Right ventricle myocardium inferior (tissue), 1 donor: Measurements from ENCODE around the gene WDR33. TPM values are rescaled to one million over a fixed set of nuclear protein-coding genes. Genes with fewer than 3 reads are reported as not detected.
"Not testable (repeated sequence)": the region's sequence is repeated elsewhere in the genome, so short reads cannot be mapped to it uniquely, and the experiment has no call there.

Source experiments
- ATAC-seq: fragments of 200-7000 bp; cut with Tn5 transposase; one replicate; pipeline ENCODE4 v1.9.1; 2020; ENCODE audit warnings: mild to moderate bottlenecking, moderate library complexity
- DNase-seq: peaks from one replicate; pipeline ENCODE4 v3.0.0; 2021; ENCODE audit errors: missing footprints
- intact Hi-C: fragments of 100-400 bp; cut with DNase I; formaldehyde crosslinking; loops from one replicate; pipeline ENCODE4 v1.11.0; 2022
- total RNA-seq: library from RNA; stranded (reverse); fragmentation: NEBNext Ultra II Directional; extraction: Animal tissue kit (Norgen Biotek cat#: 25700); gene quantifications from one replicate; pipeline ENCODE4 v1.2.1, GENCODE V29; 2021
- donor health status: DM: no; HTN: yes; CAD: no; lungs with severe emphysema.

WDR33 gene
- total RNA-seq, 1 donor from 2014 or later = 42.7 TPM

DNA sequence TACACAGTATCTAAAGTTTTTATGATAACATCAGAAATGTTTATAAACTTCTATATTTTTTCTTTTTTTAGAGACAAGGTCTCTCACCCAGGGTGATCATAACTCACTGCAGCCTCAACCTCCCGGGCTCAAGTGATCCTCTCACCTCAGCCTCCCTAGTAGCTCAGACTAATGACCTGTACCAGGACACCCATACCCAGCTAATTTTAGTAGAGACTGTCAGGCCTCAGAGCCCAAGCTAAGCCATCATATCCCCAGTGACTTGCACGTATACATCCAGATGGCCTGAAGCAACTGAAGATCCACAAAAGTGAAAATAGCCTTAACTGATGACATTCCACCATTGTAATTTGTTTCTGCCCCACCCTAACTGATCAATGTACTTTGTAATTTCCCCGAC is 1.5 kb upstream of the WDR33 start:
- intact Hi-C loops = loop anchor here (5.0 kb wide), 1 partner anchor 90 kb away; no protein-coding TSS in a partner anchor
- ATAC-seq, DNase-seq: not testable (repeated sequence)

DNA sequence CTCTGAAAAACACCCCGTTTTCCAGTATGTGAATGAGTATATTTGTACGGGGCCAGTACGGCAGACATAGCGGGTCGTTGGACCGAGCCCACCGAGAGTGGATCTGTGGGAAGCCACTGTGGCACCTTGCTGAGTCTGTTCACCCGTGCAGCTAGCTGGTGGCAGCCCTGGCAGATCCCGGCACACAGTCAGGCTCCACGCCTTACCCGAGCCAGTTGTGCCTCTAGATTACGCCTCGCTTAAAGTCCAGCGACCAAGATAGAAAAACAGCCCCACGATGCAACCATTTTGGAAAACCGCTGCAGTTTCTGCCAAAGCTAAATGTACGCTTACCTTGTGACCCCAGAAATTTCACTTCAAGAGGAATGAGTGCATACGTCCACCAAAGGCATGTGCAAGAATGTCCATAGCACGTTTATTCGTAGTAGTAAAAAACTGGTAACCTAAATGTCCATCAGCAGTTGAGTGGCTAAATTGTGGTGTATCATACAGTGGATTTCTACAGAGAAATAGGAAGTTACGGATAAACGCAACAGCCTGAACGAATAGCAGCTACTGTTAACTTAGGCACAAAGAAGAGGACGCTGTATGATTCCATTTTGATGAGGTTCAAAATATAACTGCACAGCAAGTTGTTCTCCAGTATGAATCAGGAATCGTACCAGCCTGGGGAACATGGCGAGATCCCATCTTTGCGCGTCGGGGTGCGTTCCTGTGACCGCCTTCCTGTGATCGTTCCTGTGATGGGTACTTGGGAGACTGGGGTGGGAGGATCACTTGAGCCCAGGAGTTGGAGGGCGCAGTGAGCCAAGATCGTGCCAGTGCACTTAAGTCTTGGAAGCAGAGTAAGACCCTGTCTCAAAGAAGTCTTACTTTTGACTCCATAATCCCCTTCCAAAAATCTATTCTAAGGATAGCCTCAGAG is 688 bp upstream of the WDR33 start:
- intact Hi-C loops = loop anchor here (2.0 to 5.0 kb wide), 2 partner anchors 89 to 111 kb away; partner anchors contain the start of gene SFT2D3
- DNase-seq (peak; percentile 65), ATAC-seq (peak; percentile 23)

DNA sequence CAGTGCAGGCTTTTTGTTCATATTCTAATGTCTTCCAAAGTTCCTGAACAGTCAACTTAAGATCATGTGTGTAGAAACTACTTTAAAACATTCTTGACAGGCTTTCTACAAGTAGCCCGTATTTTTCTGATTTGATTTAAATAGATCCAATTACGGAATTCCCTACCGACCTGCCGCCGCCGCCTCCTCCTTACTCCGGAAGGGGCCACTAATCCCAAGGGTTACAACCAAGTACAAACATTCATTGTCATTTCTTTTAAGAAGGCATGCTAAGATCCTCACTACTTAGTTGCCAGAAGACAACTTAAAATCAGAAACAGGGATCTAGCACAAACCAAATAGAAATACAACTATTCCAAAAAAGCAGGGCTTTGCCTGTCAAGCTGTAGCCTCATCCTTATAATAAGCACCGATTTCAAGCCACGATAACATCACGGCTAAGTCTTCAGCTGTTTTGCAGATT is 784 bp downstream of the WDR33 start:
- ATAC-seq = no peak
- no peak for DNase-seq
- intact Hi-C loops = loop anchor here (2.0 to 5.0 kb wide), 2 partner anchors 88 to 109 kb away; partner anchors contain the start of gene SFT2D3

DNA sequence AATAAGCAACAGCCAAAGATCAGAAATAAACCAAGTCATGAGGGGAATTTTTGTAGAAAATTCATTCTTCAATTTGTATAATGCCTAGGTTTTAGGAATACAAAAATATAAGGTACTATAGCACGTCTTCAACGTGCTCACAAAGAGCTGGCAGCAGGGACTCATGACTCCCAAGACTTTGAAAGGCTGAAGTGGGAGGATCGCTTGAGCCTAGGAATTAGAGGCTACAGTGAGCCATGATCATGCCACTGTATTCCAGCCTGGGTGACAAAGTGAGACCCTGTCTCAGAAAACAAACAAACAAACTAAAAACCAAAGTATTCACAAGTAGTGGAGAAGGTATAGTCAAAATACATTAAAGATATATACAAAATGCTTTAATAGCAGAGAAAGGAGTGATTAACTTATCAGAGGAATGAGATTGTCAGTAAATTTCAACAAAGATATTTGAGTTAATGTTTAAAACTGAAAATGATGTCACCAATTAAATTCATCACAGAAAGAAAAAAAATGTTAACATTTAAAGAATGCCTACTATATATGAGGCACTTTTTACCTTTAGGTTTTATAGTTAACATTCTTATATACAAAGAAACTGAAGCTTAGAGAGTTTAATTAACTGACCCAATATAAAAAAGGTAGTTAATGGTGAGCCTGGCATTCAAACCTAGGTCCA is 3.2 kb downstream of the WDR33 start:
- DNase-seq (no peak), ATAC-seq (no peak)
- intact Hi-C loops = loop anchor here (5.0 kb wide), 1 partner anchor 216 kb away; no protein-coding TSS in a partner anchor

DNA sequence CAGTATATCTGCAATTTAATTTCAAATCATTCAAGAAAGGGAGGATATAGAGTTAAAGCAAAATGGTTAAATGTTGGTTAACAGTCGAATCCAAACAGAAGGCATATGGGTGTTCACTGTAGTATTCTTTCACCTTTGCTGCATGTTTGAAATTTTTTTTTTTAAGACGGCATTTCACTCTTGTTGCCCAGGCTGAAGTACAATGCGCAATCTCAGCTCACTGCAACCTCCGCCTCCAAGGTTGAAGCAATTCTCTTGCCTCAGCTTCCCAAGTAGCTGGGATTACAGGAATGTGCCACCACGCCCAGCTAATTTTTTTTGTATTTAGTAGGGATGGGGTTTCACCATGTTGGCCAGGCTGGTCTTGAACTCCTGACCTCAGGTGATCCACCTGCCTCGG is 4.1 kb downstream of the WDR33 start:
- intact Hi-C loops = loop anchor here (5.0 kb wide), 1 partner anchor 215 kb away; no protein-coding TSS in a partner anchor
- not testable (repeated sequence) for DNase-seq, ATAC-seq

DNA sequence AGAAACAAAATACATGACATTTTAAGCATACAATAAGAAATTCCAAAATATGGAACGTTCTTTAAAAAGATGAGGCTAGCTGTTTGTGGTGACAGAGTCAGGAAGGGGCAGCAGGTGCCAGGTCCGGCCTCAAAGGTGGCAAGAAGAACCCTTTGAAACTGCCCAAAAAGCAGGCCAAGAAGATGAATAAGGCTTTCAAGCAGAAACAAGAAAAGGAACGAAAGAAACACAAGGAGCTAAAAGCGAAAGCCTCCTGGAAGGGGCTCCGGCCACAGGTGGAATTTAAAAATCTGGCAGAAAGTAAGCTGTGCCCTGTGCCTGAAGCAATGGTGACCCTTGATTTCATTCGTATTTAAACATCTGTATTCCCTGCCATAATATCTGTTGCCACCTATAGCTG is 5.5 kb downstream of the WDR33 start:
- DNase-seq (no peak), ATAC-seq (no peak)
- intact Hi-C loops = loop anchor here (5.0 kb wide), 1 partner anchor 213 kb away; no protein-coding TSS in a partner anchor

DNA sequence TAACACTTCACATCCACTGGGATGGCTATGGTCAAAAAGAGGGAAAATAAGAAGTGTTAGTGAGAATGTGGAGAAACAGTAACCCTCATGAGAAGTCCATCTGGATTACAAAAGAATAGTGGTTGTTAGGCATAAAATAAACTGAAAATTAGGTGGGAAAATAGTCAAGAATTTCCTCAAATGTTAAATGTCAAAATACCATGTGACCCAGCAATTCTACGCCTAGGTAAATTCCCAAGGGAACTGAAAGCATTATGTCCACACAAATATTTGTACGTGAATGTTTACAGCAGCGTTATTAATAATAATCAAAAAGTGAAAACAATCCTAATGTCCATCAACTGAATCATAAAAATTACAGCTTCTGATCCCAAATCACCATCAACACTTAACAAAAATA is 11.0 kb downstream of the WDR33 start:
- ATAC-seq = no peak
- intact Hi-C loops = no loop called here
- no peak for DNase-seq

DNA sequence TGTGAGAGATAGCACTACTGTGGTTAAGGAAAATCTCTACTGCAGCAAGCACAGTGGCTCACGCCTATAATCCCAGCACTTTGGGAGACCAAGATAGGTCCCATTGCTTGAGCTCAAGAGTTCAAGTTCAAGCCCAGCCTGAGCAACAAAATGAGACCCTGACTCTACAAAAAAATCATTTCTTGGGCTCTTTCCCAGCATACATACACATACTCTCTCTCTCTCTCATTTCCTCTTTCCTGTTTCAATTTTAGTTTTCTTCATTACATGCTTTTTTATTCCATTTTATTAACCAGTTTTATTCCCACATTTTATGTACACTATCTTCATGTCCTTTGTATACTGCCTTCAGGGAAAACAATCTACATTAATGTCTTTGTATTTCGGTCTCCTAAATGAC is 14.6 kb downstream of the WDR33 start:
- ATAC-seq = no peak
- intact Hi-C loops = no loop called here

DNA sequence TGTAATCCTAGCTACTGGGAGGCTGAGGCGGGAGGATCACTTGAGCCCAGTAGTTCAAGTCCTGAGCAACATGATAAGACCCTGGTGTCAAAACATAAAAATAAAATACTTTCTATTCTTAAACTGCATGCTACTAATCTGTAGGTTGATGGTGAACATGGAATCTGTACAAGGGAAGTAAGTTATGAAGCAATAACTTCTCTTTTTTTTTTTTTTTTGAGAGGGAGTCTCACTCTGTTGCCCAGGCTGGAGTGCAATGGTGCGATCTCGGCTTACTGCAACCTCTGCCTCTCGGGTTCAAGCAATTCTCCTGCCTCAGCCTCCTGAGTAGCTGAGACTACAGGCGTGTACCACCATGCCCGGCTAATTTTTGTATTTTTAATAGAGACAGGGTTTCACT is 16.1 kb downstream of the WDR33 start:
- ATAC-seq = peak; percentile 13
- intact Hi-C loops, DNase-seq: not testable (repeated sequence)

More for the DNA sequence above, 14.6 kb downstream of the WDR33 start:
- no peak for DNase-seq

DNA sequence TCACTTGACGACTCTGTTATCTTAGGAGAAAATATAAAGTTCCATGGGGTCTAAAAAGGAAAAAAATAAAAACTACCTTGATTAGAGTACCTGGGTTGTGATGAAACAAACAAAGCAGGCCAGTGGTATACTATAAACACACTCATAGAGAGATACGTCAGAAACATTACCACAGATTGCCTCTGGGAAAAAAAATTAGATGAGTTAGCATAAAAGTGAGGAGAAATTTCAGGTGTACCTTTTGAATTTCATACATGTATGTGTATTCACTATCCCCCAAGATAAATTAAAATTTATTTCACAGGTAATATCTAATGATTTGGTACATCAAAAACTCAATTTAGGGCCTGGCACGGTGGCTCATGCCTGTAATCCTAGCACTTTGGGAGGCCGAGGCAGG is 18.2 kb downstream of the WDR33 start:
- intact Hi-C loops = no loop called here
- no peak for ATAC-seq
- no peak for DNase-seq

DNA sequence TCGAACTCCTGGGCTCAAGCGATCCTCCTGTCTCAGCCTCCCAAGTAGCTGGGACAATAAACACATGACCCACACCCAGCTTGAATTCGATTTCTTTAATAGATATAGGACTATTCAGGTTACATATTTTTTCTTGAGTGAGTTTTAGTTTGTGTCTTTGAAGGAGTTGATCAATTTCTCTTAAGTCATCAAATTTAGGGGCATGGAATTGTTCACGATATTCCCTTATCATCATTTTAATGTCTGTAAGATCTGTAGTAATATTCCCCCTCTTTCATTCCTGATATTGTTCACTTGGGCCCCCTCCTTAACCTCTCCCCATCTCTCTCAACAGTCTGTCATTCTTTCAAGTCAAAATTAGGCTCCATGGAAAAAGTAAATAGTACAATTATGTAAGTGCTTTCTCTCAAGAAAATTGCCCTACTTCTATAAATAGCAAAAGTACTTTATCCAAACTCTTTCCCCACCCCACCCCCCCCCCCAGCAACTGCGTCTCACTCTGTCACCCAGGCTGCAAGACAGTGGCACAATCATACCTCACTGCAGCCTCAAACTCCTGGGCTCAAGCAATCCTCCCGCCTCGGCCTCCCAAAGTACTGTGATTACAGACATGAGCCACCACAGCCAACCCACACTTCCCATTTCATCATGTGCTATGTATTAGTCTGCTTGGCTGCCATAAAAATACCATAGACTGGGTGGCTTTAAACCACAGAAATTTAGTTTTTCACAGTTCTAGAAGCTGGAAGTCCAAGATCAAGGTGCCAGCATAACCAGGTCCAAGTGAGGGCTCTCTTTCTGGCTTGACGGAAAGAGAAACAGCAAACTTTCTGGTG is 20.1 kb downstream of the WDR33 start:
- DNase-seq (no peak), ATAC-seq (no peak)
- intact Hi-C loops = no loop called here

DNA sequence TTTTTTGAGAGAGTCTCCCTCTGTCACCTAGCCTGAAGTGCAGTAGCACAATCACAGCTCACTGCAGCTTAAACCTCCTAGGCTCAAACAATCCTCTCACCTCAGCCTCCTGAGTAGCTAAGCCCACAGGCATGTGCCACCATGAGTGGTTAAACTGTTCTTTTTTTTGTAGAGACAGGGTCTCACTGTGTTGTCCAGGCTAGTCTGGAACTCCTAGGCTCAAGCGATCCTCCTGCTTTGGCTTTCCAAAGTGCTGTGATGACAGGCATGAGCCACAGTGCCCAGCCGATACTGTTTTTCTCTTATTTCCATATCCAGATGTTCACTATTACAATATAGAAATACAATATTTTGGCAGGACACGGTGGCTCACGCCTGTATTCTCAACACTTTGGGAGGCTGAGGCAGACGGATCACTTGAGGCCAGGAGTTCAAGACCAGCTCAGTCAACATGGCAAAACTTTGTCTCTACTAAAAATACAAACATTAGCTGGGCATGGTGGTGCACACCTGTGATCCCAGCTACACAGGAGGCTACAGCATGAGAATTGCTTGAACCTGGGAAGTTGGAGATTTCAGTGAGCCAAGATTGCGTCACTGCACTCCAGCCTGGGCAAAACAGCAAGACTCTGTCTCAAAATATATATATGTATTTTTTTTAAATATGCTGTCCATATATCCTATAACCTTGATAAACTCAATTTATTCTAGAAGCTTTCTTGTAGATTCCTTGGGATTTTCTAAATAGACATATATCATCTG is 24.7 kb downstream of the WDR33 start:
- ATAC-seq (no peak), DNase-seq (no peak)
- intact Hi-C loops = no loop called here

DNA sequence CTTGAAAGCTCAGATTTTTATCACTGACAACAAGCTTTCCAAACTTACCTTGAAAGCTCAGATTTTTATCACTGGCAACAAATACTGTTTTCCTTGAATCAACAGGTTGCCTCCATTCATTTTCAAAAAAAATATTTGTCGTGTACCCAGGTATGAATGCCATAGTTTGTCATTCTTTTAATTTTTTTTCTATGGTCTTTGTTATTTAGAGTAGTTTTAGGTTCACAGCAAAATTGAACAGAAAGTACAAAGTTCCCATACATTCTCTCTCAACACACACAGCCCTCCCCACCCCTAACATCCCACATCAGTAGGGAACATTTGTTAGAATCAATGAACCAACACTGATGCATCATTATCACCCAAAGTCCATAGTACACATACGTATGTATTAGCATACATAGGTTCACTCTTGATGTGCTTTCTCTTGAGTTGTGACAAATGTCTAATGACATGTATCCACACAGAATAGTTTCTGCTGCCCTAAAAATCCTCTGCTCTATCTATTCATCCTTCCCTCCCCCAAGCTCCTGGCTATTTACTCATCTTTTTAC is 25.9 kb downstream of the WDR33 start:
- intact Hi-C loops = no loop called here
- DNase-seq = no peak
- no peak for ATAC-seq

DNA sequence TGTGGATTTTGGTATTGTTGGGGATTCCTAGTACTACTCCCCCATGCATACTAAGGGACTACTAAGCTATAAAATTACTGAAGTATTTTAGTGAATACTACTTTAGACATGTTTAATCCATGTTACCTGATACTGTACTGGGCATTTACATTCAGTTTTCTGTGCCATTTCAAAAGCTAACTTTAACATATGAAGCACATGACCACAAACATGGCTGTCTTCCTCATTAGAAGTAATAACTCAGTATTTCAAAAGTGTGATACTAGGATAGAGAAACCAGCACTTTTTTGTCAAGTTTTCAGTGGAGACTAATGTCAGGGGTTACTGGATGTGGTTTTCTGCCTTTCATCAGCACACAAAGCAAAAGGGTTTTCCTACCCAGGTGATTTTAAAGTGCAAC is 27.9 kb downstream of the WDR33 start:
- no peak for ATAC-seq
- intact Hi-C loops = no loop called here
- no peak for DNase-seq

DNA sequence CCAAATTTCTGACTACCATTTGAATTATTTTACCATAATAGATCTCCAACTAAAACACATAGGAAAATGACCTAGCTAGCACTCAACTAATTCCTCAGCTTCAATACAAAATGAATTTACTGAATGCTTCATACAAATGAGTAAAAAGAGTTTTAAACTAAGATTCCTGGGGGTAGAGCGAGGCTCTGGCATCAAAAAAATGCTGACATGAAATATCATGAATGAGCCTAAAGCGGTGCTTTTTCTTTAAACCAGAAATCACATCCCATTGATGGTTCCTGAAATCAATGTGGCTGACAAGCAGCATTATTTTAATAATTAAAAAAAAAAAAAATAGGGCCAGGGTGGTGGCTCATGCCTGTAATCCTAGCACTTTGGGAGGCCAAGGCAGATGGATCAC is 32.1 kb downstream of the WDR33 start:
- no peak for ATAC-seq
- no peak for DNase-seq
- intact Hi-C loops = no loop called here

DNA sequence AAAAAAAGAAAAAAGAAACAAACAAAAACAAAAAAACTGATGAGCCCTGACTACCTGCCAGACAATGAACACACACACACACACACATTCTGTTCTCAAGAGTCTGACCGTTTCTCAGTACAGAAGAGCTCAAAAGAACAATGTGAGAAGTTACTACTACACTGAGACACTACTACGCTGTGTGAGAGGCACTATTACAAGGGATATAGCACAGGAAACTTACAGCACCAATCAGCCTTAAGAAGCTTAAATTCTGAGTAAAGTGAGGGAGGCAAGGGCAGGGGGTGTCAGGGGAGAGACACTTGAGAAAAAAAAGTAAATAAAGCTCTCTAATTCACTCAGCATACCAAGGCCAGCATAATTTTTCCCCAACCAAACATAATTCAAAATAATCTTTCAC is 32.5 kb downstream of the WDR33 start:
- DNase-seq = no peak
- ATAC-seq = no peak
- intact Hi-C loops = no loop called here

DNA sequence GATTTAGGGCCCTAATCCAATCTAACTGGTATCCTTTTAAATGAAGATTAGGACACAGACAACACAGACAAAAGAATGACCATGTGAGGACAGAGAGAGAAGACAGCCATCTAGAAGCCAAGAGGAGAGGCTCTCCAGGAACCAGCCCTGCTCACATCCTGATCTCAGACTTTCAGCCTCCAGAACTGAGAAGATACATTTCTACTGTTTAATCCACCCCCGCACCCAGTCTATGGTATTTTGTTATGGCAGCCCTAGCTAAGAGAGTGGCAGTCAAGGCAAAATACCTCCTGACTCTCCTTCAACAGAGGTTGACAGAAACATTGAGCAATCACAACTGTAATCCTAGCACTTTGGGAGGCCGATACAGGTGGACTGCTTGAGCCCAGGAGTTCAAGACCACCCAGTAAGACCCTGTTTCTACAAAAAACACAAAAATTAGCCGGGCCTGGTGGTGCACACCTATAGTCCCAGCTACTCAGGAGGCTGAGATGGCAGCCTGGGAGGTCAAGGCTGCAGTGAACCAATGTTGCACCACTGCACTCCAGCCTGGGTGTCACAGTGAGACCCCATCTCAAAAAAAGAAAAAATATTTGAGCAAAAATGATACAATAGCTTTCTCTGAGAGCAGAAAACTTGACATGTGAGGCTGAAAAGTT is 34.7 kb downstream of the WDR33 start:
- intact Hi-C loops = no loop called here
- ATAC-seq (peak; percentile 38), DNase-seq (no peak)
